Measurements from ENCODE around the gene NUDT22.

NUDT22 gene

DNA sequence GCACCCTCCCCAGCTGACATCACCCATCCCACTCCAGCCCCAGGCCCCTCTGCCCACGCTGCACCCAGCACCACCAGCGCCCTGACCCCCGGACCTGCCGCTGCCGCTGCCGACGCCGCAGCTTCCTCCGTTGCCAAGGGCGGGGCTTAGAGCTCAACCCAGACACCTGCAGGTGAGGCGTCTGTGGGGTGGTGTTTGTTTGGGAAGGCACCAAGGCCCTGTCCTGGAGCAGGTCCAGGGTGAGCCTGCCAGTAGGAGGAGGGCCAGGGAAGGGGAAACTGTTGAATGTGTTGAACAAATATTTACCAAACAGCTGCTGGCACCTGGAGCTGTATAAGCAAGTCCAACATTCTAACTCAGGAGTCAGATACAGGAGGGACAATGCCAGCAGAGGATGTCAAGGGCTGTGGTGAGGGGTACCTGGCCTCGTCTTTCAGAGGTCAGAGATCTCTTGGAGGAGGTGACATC lies 11.4 kb downstream of the NUDT22 start:
- Histone ChIP-seq H3K27ac (ENCODE audit: low read depth, low read length) (no peak overlapping the region), H3K4me3 (ENCODE audit: low read depth, low read length) (no peak overlapping the region), H2AFZ (ENCODE audit: low read length, unreplicated experiment) (no peak overlapping the region), H3K79me2 (ENCODE audit: control insufficient read depth, insufficient read depth, low read length, unreplicated experiment) (peaks cover 17% of the 10 kb centered on the region), H3K36me3 (ENCODE audit: insufficient read depth, low read length) (no peaks in the 10 kb centered on the region), H3K4me1 (ENCODE audit: control insufficient read depth, insufficient read depth, low read length, unreplicated experiment) (peaks cover 15% of the 10 kb centered on the region), H3K27me3 (ENCODE audit: insufficient read depth, low read length) (no peaks in the 10 kb centered on the region)

DNA sequence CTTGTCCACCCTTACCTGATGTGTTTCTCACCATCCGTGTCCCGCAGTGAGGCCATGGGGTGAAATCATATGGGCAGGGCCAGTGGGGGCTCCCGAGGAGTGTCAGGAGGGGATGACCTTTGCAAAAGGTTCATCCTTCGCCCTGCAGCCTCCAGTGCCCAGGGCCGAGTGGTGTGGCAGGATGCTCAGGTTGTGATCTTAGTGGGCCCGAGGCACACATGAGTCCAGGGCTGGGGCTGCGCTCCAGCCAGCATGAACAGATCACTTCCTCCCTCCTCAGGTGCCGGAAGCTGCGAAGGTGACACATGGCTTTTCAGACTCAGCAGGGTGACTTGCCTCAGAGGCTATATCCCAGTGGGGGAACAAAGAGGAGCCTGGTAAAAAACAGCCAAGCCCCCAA lies 12.0 kb downstream of the NUDT22 start:
- Histone ChIP-seq H3K4me3 (ENCODE audit: low read depth, low read length) (no peak overlapping the region), H3K27ac (ENCODE audit: low read depth, low read length) (no peak overlapping the region), H3K4me1 (ENCODE audit: control insufficient read depth, insufficient read depth, low read length, unreplicated experiment) (peaks cover 21% of the 10 kb centered on the region), H3K27me3 (ENCODE audit: insufficient read depth, low read length) (no peaks in the 10 kb centered on the region), H3K79me2 (ENCODE audit: control insufficient read depth, insufficient read depth, low read length, unreplicated experiment) (peaks cover 19% of the 10 kb centered on the region), H2AFZ (ENCODE audit: low read length, unreplicated experiment) (no peak overlapping the region), H3K36me3 (ENCODE audit: insufficient read depth, low read length) (no peaks in the 10 kb centered on the region)

DNA sequence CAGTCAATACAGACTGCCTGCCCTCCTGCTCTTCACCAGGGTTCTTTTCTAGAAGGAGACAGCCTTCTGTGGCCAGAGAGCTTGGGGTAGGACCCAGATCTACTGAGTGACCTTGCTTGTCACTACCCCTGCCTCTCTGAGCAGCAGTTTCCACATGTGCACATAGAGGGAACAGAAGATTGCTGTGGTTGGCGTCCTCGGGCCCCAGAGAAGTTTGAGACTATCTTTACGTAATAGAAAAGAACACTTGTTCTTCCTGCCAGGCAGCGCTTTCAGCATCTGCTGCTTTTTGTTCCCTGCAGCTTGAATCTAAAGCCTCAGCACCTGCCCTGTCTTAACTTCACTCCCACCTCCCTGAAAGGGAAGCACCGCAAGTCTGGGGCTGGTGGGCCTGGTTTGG lies 12.9 kb downstream of the NUDT22 start:
- H3K27me3 ChIP-seq (ENCODE audit: insufficient read depth, low read length), result no peaks in the 10 kb centered on the region
- peaks cover 26% of the 10 kb centered on the region for H3K4me1 ChIP-seq (ENCODE audit: control insufficient read depth, insufficient read depth, low read length, unreplicated experiment)
- peaks cover 24% of the 10 kb centered on the region for H3K79me2 ChIP-seq (ENCODE audit: control insufficient read depth, insufficient read depth, low read length, unreplicated experiment)
- no peak overlapping the region for H3K27ac ChIP-seq (ENCODE audit: low read depth, low read length)
- no peak overlapping the region for H3K4me3 ChIP-seq (ENCODE audit: low read depth, low read length)
- H3K36me3 ChIP-seq (ENCODE audit: insufficient read depth, low read length), result no peaks in the 10 kb centered on the region
- no peak overlapping the region for H2AFZ ChIP-seq (ENCODE audit: low read length, unreplicated experiment)

DNA sequence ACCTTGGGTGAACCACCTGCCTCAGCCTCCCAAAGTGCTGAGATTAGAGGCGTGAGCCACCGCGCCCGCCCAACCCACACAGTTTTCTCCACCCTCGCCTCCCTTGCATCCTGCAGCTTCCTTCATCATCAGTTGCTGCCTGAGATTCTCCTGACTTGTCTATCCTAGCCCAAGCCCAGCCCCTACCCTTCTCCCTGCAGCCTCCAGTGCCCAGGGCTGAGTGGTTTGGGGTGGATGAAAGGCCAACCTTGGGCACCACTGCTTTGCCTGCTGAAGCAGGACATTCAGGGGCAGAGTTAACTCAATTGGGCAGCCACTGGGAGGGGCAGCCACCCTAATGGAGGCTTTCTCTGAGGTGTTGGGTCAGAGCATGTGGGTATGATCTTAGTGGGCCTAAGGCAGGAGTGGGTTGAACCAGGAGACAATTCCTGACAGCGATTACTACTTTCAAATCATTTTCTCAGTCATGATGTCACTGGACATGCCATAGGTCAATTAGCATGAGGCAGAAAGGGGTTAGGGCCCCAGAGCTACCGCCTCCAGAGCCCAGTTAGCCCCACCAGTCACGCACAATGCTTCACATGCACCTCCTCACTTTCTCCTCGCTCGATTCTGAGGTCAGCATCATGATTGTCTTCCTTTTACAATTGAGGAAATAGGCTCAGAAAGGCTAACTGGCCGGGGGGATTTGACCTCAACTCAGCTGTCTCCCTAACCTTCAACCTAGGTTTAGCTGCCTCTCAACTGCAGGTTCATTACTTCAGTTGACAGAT lies 13.8 kb downstream of the NUDT22 start:
- Histone ChIP-seq H3K36me3 (ENCODE audit: insufficient read depth, low read length) (no peaks in the 10 kb centered on the region), H3K27ac (ENCODE audit: low read depth, low read length) (peak overlapping the region; percentile 88), H3K27me3 (ENCODE audit: insufficient read depth, low read length) (no peaks in the 10 kb centered on the region), H3K4me3 (ENCODE audit: low read depth, low read length) (peak overlapping the region; percentile 84), H3K4me1 (ENCODE audit: control insufficient read depth, insufficient read depth, low read length, unreplicated experiment) (peaks cover 32% of the 10 kb centered on the region), H3K79me2 (ENCODE audit: control insufficient read depth, insufficient read depth, low read length, unreplicated experiment) (peaks cover 32% of the 10 kb centered on the region), H2AFZ (ENCODE audit: low read length, unreplicated experiment) (no peak overlapping the region)

DNA sequence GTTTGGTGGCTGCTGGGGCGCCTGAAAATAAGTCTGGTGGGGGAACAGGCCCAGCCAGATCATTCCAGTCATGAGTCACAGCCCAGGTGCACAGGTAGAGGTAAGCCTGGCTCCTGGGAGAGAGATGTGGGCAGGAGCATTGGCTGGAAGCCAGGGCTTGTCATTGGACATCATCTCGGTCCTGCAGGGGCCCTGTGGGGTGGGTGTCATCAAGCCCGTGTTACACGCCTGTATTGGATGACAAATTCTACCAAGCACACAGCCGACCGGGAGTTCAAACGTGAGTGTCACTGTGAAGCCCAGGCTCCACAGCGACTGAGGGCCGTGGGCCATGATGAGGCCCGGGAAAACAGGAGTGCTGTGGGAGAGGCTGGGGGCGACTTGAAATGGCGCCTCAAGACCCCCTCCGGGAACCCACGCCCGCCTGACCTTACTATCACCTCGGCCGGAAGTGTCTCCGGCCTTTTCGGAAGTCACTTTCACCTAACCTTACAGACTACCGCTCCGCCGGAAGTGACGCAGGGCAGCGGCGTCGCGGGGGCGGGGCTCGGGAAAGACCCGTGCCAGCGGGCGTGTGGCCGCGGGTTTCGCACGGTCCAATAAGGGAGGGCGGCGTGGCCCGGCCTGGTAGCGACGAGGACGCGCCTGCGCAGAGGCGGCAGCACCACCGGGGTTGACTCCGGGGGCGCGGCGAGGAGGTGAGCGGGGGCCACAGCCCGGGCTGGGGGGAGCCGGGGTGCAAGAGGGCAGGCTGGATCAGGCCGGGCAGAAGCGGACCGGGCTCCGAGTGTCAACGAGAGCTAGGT lies 14.6 kb downstream of the NUDT22 start, which contains the start of gene FKBP2:
FKBP2 (plus strand) TSS at position 661 of the 806 bp plus-strand sequence. CDS start 1,293 bp downstream, outside the sequence.
- Histone ChIP-seq H3K4me1 (ENCODE audit: control insufficient read depth, insufficient read depth, low read length, unreplicated experiment) (peaks cover 35% of the 10 kb centered on the region), H3K79me2 (ENCODE audit: control insufficient read depth, insufficient read depth, low read length, unreplicated experiment) (peaks cover 33% of the 10 kb centered on the region), H3K27me3 (ENCODE audit: insufficient read depth, low read length) (no peaks in the 10 kb centered on the region), H3K4me3 (ENCODE audit: low read depth, low read length) (peak within 1 kb of the TSS; percentile 84), H3K27ac (ENCODE audit: low read depth, low read length) (peak within 1 kb of the TSS; percentile 88), H2AFZ (ENCODE audit: low read length, unreplicated experiment) (peak within 1 kb of the TSS; percentile 19), H3K36me3 (ENCODE audit: insufficient read depth, low read length) (no peaks in the 10 kb centered on the region)

DNA sequence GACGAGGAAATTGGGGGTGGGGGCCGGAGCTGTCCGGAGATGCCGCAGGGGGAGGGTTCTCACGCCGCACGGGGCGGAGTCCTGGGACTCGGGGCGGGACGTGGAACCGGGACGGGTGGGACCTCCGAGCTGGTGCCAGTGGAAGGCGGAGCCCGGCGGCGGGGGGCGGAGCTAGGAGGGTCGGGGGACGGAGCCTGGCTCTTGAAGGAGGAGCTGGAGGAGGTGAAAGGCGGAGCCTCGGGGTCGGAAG lies 15.1 kb downstream of the NUDT22 start:
- Histone ChIP-seq H3K36me3 (ENCODE audit: insufficient read depth, low read length) (no peaks in the 10 kb centered on the region), H2AFZ (ENCODE audit: low read length, unreplicated experiment) (no peak overlapping the region)

DNA sequence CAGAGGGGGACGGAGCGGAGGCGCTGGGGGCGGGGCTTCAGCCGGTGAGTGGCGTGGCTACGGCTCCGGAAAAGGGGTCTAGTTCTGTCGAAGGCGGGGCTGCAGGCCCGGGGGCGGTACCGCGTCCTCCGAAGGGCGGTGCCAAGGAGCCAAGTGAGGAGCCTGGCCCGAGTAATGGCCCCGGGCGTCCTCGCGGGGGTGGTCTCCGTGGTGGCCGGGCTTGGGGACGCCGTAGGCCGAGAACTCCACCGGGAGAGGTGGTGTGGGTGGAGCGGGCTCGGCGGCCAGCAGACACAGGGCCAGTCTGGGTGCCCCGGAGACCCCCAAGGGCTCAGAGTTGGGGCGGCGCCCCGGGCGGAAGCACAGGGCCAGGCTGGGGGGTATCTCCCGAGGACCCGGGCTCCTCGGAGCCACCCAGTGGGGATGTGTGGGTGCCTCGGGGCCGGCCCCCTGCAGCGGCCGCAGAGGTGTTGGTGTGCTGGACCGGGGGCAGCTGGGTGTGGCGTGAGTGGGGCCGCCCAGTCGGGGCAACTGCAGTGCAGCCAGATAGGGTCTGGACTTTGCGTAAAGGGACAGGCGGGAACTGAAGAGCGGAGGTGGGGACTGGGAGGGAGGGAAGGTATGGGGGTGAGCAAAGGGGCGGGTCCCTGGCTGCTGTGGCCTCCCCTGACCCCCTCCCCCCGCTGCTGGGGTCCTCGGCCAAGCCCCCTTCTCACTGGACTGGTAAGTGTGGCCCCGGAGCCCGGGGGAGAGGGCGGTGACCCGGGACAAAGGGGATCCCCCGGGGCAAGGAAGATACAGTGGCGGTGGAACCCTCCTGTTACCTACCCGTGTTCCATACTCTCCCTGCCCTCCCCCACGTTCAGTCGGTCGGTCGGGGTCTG lies 15.7 kb downstream of the NUDT22 start:
- Histone ChIP-seq H2AFZ (ENCODE audit: low read length, unreplicated experiment) (no peak overlapping the region), H3K79me2 (ENCODE audit: control insufficient read depth, insufficient read depth, low read length, unreplicated experiment) (peaks cover 37% of the 10 kb centered on the region), H3K36me3 (ENCODE audit: insufficient read depth, low read length) (no peaks in the 10 kb centered on the region), H3K27ac (ENCODE audit: low read depth, low read length) (peak overlapping the region; percentile 41), H3K4me1 (ENCODE audit: control insufficient read depth, insufficient read depth, low read length, unreplicated experiment) (peaks cover 35% of the 10 kb centered on the region), H3K4me3 (ENCODE audit: low read depth, low read length) (peak overlapping the region; percentile 84), H3K27me3 (ENCODE audit: insufficient read depth, low read length) (no peaks in the 10 kb centered on the region)

More for the DNA sequence above, 15.1 kb downstream of the NUDT22 start:
- no peaks in the 10 kb centered on the region for H3K27me3 ChIP-seq (ENCODE audit: insufficient read depth, low read length)
- H3K27ac ChIP-seq (ENCODE audit: low read depth, low read length), result peak overlapping the region; percentile 88
- peaks cover 35% of the 10 kb centered on the region for H3K4me1 ChIP-seq (ENCODE audit: control insufficient read depth, insufficient read depth, low read length, unreplicated experiment)
- peaks cover 36% of the 10 kb centered on the region for H3K79me2 ChIP-seq (ENCODE audit: control insufficient read depth, insufficient read depth, low read length, unreplicated experiment)
- H3K4me3 ChIP-seq (ENCODE audit: low read depth, low read length), result peak overlapping the region; percentile 84

DNA sequence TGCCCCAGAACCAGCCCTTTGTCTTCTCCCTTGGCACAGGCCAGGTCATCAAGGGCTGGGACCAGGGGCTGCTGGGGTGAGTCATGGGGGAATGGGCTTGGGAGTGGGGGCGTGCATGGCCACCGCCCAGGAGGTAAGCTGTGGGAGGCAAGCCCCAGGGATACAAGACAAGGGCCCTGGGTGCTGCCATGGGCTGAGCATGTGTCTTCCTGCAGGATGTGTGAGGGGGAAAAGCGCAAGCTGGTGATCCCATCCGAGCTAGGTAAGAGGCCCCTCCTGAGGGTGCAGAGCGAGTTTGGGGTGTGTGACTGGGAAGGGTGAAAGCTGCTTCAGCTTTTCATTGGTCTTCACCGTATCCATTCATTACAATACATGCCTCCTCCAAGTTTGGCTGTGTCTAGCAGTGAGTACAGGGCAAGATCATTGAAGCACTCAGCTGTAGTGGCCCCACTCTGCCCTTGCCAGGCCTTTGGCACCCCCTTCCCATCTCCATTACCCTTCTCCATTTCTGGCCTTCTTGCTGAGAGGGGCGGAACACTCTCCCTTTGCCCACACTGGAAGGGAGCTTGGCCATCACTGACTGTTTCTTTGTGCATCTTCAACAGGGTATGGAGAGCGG lies 17.3 kb downstream of the NUDT22 start:
- Histone ChIP-seq H3K4me1 (ENCODE audit: control insufficient read depth, insufficient read depth, low read length, unreplicated experiment) (peaks cover 40% of the 10 kb centered on the region), H3K27ac (ENCODE audit: low read depth, low read length) (no peak overlapping the region), H3K36me3 (ENCODE audit: insufficient read depth, low read length) (no peaks in the 10 kb centered on the region), H2AFZ (ENCODE audit: low read length, unreplicated experiment) (no peak overlapping the region), H3K27me3 (ENCODE audit: insufficient read depth, low read length) (no peaks in the 10 kb centered on the region), H3K4me3 (ENCODE audit: low read depth, low read length) (peak overlapping the region; percentile 31; the same call in 1 of the 2 replicates), H3K79me2 (ENCODE audit: control insufficient read depth, insufficient read depth, low read length, unreplicated experiment) (peaks cover 37% of the 10 kb centered on the region)

DNA sequence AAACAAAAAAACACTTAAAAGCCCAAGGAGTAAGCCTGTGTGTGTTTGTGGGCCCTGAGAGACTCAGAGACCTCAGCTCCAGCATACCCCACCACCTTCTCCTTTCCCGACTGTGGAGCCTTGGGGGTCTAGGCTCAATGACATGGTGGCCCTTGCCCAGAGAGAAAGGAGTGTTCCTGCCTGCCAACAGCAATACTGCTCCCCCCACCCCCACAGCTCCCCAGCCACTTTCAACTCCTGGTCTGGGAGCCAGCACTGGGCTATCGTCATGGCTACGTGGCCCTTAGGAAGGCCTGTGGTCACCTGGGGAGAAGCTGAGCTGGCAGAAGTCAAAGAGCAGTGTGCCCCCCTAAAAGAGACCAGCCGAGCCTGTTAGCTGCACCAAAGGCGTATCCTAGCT lies 18.0 kb downstream of the NUDT22 start:
- peaks cover 37% of the 10 kb centered on the region for H3K79me2 ChIP-seq (ENCODE audit: control insufficient read depth, insufficient read depth, low read length, unreplicated experiment)
- no peaks in the 10 kb centered on the region for H3K27me3 ChIP-seq (ENCODE audit: insufficient read depth, low read length)
- no peak overlapping the region; the same call in 1 of the 2 replicates for H3K4me3 ChIP-seq (ENCODE audit: low read depth, low read length)
- H3K36me3 ChIP-seq (ENCODE audit: insufficient read depth, low read length), result no peaks in the 10 kb centered on the region
- no peak overlapping the region for H3K27ac ChIP-seq (ENCODE audit: low read depth, low read length)
- H3K4me1 ChIP-seq (ENCODE audit: control insufficient read depth, insufficient read depth, low read length, unreplicated experiment), result peaks cover 40% of the 10 kb centered on the region
- H2AFZ ChIP-seq (ENCODE audit: low read length, unreplicated experiment), result no peak overlapping the region

DNA sequence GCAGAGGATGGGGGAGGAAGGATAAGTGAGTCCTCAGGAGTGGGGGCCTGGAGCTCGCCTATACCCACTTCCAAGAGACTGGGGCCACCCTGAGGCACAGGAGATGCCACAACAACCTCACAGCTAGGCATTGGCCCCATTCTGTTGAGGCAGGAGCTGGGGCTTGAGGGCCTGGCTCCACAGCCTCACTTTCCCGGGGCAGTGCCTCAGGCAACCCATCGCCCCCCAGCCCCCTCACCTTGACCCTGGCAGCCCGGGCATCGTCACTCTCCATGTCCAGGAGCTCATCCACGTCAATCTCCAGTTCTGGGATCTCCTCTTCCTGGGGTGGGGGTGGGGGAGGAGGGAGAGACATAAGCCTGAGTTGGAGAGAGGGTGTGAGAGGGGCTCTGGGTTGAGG lies 18.9 kb downstream of the NUDT22 start:
- H3K27ac ChIP-seq (ENCODE audit: low read depth, low read length), result peak overlapping the region; percentile 57
- H2AFZ ChIP-seq (ENCODE audit: low read length, unreplicated experiment), result no peak overlapping the region
- H3K4me3 ChIP-seq (ENCODE audit: low read depth, low read length), result peak overlapping the region; percentile 96
- H3K27me3 ChIP-seq (ENCODE audit: insufficient read depth, low read length), result no peaks in the 10 kb centered on the region
- H3K36me3 ChIP-seq (ENCODE audit: insufficient read depth, low read length), result no peaks in the 10 kb centered on the region
- peaks cover 40% of the 10 kb centered on the region for H3K4me1 ChIP-seq (ENCODE audit: control insufficient read depth, insufficient read depth, low read length, unreplicated experiment)
- H3K79me2 ChIP-seq (ENCODE audit: control insufficient read depth, insufficient read depth, low read length, unreplicated experiment), result peaks cover 37% of the 10 kb centered on the region

All from ACC112 (cell line).